NCI-H446 (cell line): ENCODE data around the gene ITPRIPL2.

Experiments used
- DNase-seq, 2 experiments: peaks; one replicate each; lab custom pipeline; 2025; lab: John Stamatoyannopoulos, UW

The ITPRIPL2 gene

DNA sequence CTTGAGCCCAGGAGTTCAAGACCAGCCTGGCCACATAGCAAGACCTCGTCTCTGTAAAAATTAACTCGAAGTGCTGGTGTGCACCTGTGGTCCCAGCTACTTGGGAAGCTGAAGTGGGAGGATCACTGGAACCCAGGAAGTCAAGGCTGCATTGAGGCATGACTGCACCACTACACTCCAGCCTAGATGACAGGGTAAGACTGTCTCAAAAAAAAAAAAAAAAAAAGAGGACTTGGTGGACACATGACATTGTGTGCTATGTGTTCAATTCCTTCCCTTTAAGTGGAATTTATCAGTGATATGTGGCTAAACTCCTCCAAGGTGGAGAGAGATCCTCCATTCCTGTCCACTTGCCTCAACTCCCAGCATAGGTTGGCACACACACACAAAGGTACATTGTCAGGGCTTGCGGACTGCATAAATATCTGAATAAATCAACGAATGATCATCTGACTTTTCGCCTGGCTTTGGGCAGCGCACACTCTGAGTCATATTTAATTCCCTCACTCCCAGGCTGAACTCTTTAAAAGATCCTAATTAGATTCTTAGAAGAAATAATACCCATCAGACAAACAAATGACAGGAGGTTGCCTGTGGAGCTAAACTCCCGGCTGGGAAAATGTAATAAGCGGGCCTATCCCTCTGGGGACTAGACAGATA, 29.3 kb downstream of the ITPRIPL2 start:
- no peak for DNase-seq

DNA sequence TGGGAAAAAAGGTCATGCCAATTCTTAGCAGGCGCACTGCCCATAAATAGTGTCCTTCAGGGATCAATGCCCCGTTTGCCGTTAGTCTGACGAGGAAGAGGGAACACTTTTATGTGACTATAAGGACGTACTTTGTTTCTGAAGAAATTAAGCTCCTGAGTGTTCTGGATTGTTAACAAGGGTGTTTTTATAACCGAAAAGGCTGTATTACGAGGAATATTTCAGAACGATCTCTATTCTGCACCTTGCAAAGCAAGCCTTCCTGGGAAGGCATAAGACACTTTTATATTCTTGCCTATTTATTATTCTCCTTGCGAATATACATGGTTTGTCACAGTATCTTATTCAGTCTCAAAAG, 29.8 kb downstream of the ITPRIPL2 start:
- DNase-seq: no peak

DNA sequence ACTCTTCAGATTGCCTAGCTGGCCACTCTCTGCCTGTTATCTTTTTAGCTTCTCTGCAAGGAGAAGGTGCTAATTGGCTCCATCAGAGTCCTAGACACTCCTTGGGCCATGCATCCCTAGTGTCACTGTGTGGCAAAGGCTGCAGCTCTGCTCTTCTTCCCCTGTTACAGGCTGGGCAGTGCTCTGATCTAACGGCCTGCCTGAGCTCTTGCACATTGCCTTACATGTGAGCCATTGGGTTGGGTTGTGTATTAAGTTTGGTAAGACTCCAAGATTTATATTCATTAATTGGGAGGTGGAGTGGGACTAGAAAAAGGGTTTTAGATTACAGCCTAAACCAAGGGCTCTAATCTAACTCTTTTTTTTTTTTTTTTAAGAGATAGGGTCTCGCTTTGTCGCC, 31.2 kb downstream of the ITPRIPL2 start:
- DNase-seq: no peak

GRCh38 chr16:19147126-19147525, 33.4 kb downstream of the ITPRIPL2 start:
- no peak for DNase-seq

GRCh38 chr16:19147627-19148026, 33.9 kb downstream of the ITPRIPL2 start:
- no peak for DNase-seq

GRCh38 chr16:19148189-19148588, 34.4 kb downstream of the ITPRIPL2 start:
- DNase-seq: no peak

DNA sequence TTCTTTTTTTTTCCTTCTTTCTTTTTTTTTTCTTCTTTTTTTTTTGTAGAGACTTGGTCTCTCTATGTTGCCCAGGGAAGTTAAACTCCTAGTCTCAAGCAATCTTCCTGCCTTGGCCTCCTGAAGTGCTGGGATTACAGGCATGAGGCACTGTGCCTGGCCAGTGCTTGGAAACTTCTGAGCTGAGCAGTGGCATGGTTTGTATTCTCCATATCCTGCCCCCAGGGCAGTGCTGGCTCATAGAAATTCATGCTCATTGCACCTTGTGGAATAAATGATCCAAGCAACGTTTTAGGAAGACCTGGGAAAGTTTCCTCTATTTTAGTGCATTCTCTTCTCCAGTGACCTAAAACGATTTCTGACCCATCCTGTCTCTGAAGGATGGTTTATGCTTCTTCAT, 37.5 kb downstream of the ITPRIPL2 start:
- DNase-seq: no peak

- DNase-seq: no peak
Observed at GRCh38 chr16:19152042-19152441, 38.3 kb downstream of the ITPRIPL2 start.

DNA sequence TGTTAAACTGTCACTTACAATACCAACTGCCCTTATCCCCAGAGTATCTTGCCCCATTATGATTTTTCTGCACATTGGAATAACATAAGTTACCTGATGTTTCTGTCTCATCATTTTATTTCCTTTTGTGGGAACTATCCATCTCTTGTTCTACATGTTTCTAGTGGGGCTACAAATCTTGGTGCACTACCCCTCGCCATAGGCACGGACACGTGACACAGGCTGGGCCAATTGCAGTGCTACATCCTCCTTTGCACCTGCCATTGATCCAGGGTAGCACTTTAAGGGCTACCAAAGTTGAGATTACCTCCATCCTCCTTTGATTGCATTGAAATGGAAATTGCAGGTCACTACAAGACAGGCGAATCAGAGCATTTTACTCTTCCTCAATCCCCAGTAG, 40.1 kb downstream of the ITPRIPL2 start:
- peak in 1 of 2 experiments; percentile 15 for DNase-seq

DNA sequence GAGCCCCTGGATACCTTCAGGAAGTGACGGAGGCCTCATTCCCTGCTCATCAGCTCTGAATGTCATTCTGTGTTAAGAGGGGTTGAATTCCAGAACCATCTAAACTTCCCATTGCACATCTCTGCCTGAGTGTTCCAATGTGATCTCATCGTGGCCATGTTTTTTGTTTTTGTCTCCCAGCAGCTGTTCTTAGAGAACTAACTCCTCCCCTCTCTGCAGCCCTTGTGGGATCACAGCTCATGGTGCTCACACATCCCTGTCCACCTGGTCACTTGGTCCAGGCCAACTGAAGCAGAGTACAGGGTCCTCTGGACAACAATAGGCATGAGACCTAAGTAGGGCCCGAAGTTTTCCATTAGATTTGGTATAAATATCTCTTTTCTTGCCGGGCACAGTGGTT, 48.3 kb downstream of the ITPRIPL2 start:
- DNase-seq: no peak

GRCh38 chr16:19163215-19163614, 49.5 kb downstream of the ITPRIPL2 start:
- no peak for DNase-seq

- DNase-seq: no peak
Observed at GRCh38 chr16:19164285-19164684, 50.5 kb downstream of the ITPRIPL2 start.

- DNase-seq: no peak
Observed at GRCh38 chr16:19165101-19165500, 51.3 kb downstream of the ITPRIPL2 start.

DNA sequence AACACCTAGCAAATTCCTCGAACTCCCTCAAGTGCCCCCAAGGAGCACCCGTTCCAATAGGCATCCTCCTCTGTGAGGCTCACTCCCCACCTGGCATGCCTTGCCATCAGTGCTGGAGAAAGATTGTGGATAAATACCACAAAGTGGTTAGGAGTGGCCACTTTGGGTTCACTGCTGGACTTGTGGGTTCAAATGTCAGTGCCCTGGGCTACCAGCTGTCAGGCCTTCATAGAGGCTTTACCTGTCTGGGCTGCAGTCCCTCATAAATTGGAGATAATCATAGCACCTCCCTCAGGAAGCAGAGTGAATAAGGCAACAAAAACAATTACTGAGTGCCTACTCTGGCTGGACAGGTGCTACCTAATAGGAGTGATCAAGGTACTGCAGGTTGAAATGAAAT, 52.7 kb downstream of the ITPRIPL2 start:
- DNase-seq: no peak

DNA sequence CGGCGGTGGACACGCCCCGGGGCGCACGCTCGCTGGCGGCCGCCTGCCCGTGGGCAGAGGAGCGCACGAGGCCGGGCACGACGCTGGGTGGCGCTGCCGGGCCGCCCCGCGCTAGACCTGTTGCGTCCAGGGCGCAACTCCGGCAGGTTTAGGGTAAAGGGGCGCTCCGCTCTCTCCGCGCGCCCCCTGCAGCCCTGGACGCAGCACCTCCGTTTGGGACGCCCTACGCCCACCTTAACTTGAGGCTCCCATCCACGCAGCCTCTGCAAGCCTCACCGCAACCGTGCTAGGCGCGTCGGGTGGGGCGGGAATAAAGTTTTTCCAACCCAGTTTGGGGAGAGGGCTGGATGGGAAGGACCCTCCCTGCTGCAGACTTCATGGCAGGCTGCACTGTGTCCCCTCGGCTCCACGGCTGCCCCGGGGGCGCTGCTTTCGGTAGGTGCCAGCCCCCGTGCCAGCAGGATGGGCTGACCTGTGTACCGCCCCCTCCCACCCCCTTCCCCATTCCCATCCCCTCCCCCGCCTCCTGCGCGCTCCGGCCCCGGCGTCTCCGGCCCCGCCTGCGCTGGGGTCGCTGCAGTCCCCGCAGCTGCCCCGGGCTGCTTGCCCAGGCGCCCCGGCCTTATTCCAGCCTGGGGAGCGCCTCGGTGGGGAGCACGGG, 54.1 kb downstream of the ITPRIPL2 start, which contains the start of gene SYT17:
Gene SYT17, plus strand, starts transcription at position 531 of the 661 bp plus-strand sequence. CDS start 407 bp downstream, outside the sequence.
- DNase-seq: no peak

GRCh38 chr16:19168371-19169081, 54.8 kb downstream of the ITPRIPL2 start:
- DNase-seq: no peak

- DNase-seq: no peak
Observed at GRCh38 chr16:19169082-19169639, 55.4 kb downstream of the ITPRIPL2 start.

DNA sequence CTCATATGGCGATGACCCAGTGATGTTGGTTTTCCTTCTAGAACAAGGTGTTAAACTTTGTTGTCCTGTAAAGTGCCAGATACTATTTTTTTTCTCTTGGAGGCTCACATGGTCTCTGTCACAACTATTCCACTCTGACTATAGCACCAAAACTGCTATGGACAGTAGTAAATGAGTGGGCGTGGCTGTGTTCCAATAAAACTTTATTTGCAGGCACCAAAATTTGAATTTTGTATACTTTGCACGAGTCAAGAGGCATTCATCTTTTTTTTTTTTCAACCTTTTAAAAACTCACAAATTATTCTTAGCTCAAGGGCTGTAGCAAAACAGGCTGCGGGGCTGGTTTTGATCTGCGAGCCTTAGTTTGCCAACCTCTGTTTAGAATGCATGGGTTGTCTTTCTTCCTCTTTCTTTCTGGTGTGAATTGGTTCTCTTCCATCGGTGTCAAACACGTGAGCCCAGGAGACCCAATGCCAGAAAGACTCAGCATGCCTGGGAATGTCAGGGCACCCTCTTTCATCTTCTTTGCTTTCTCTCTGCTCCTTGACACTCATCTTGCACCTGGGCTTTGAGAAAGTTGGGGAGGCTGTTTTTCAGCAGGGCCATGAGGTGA, 56.4 kb downstream of the ITPRIPL2 start:
- no peak for DNase-seq
